Measurements from ENCODE around the gene CBLL1. TPM values are rescaled to one million over a fixed set of nuclear protein-coding genes. Genes with fewer than 3 reads are reported as not detected.

Gene CBLL1
- total RNA-seq, 1 donor from 2014 or later, result 23.8 TPM

DNA sequence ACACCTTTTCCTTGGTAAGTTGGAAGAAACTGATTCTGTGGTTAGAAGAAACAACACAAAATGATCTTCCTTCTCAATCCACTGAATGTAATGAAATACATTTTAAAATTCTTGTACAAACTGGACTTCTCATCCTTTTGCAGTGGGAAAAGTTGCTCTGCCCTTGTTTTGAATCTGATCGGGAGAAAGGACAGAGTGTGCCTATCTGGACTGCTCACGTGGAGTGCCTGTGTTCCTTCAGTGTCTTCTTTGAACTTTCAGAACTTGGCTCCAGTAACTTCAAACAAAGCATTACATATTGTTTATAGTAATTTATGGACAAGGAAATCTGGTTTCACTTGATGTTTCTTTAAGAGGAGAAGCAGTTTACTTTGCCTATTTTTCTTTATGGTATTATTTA lies 42.0 kb downstream of the CBLL1 start:
- Mint-ChIP-seq H3K27ac (ENCODE audit: unreplicated experiment) (no peak overlapping the region), H3K9me3 (ENCODE audit: unreplicated experiment) (no peaks in the 10 kb centered on the region), H3K36me3 (ENCODE audit: unreplicated experiment) (no peaks in the 10 kb centered on the region), H3K4me1 (ENCODE audit: unreplicated experiment) (no peaks in the 10 kb centered on the region), H3K27me3 (ENCODE audit: unreplicated experiment) (peaks cover 65% of the 10 kb centered on the region), H3K4me3 (ENCODE audit: unreplicated experiment) (no peak overlapping the region)
- TF ChIP-seq, protein P1, sequence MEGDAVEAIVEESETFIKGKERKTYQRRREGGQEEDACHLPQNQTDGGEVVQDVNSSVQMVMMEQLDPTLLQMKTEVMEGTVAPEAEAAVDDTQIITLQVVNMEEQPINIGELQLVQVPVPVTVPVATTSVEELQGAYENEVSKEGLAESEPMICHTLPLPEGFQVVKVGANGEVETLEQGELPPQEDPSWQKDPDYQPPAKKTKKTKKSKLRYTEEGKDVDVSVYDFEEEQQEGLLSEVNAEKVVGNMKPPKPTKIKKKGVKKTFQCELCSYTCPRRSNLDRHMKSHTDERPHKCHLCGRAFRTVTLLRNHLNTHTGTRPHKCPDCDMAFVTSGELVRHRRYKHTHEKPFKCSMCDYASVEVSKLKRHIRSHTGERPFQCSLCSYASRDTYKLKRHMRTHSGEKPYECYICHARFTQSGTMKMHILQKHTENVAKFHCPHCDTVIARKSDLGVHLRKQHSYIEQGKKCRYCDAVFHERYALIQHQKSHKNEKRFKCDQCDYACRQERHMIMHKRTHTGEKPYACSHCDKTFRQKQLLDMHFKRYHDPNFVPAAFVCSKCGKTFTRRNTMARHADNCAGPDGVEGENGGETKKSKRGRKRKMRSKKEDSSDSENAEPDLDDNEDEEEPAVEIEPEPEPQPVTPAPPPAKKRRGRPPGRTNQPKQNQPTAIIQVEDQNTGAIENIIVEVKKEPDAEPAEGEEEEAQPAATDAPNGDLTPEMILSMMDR (IDR thresholded peaks at IDR 0.05), result no peak
- no peak for DNase-seq (ENCODE audit: extremely low spot score, unreplicated experiment)

DNA sequence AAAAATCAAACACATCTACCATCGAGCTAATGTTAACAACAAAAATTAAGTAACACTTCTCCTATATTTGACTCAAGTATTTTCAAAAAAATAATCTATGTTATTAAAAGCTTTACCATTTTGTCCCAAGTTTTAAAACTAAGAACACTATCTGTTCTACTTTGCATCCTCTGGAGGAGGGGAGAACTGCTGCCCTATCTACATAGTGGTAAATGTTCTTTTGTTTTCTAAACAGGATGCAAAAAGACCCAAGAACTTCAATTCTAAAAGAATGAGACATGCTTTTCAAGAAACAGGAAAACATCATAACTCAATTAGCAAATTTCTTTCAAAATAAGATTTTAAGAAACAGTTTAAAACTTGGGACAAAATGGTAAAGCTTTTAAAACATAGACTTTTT lies 44.3 kb downstream of the CBLL1 start:
- Mint-ChIP-seq H3K9me3 (ENCODE audit: unreplicated experiment) (no peaks in the 10 kb centered on the region), H3K27me3 (ENCODE audit: unreplicated experiment) (peaks cover 57% of the 10 kb centered on the region)
- TF ChIP-seq, protein P1 (IDR thresholded peaks at IDR 0.05), result no peak

DNA sequence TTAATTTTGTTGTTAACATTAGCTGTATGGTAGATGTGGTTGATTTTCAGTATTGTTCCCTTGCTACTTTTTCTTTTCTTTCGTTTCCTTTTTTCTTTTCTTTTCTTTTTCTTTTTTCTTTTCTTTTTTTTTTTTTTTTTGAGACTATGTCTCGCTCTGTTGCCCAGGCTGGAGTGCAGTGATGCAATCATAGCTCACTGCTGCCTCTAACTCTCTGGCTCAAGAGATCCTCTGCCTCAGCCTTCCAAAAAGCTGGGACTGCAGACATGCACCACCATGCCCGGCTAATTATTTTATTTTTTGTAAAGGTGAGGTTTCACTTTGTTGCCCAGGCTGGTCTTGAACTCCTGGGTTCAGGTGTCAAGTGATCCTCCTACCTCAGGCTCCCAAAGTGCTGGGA lies 44.7 kb downstream of the CBLL1 start:
- Mint-ChIP-seq H3K9me3 (ENCODE audit: unreplicated experiment) (no peaks in the 10 kb centered on the region), H3K4me3 (ENCODE audit: unreplicated experiment) (no peak overlapping the region), H3K4me1 (ENCODE audit: unreplicated experiment) (no peaks in the 10 kb centered on the region), H3K27ac (ENCODE audit: unreplicated experiment) (no peak overlapping the region), H3K36me3 (ENCODE audit: unreplicated experiment) (no peaks in the 10 kb centered on the region), H3K27me3 (ENCODE audit: unreplicated experiment) (peaks cover 55% of the 10 kb centered on the region)
- TF ChIP-seq, protein P1 (IDR thresholded peaks at IDR 0.05), result no peak
- DNase-seq (ENCODE audit: extremely low spot score, unreplicated experiment), result no peak

More for the DNA sequence above, 44.3 kb downstream of the CBLL1 start:
- Mint-ChIP-seq H3K4me1 (ENCODE audit: unreplicated experiment) (no peaks in the 10 kb centered on the region), H3K4me3 (ENCODE audit: unreplicated experiment) (no peak overlapping the region), H3K36me3 (ENCODE audit: unreplicated experiment) (no peaks in the 10 kb centered on the region), H3K27ac (ENCODE audit: unreplicated experiment) (no peak overlapping the region)
- DNase-seq (ENCODE audit: extremely low spot score, unreplicated experiment), result no peak

DNA sequence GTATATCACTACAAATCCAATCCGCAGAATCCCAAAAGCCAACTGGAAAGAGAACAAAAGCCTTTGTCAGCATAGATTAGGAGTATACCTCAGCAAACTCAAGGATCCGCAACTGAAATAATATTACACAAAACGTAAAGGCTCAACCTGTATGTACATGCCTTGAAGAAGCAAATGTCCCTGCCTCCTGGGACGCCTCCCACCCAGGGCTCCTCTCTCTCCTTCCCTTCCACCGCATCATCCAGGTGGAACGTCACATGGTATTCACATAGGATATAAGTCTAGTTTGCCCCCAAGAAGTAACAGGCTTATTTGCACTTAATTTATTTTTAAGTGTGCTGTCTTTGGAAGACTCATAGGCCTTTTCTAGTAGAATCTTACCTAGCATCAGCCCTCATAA lies 45.7 kb downstream of the CBLL1 start:
- no peak overlapping the region for H3K27ac Mint-ChIP-seq (ENCODE audit: unreplicated experiment)
- H3K4me1 Mint-ChIP-seq (ENCODE audit: unreplicated experiment), result no peaks in the 10 kb centered on the region
- no peaks in the 10 kb centered on the region for H3K36me3 Mint-ChIP-seq (ENCODE audit: unreplicated experiment)

DNA sequence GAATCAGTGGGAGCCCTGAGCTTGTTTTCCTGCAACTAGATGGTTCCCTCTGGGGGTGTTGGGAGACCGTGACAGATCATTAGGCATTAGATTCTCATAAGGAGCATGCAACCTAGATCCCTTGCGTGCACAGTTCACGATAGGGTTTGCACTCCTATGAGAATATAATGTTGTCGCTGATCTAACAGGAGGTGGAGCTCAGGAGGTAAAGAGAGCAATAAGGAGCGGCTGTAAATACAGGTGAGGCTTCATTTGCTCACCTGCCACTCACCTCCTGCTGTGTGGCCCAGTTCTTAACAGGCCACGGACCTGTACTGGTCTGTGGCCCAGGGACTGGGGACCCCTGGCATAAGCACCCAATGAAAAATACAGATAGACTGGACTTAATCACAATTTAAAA lies 48.4 kb downstream of the CBLL1 start:
- Mint-ChIP-seq H3K27ac (ENCODE audit: unreplicated experiment) (no peak overlapping the region), H3K27me3 (ENCODE audit: unreplicated experiment) (peaks cover 59% of the 10 kb centered on the region), H3K36me3 (ENCODE audit: unreplicated experiment) (no peaks in the 10 kb centered on the region), H3K9me3 (ENCODE audit: unreplicated experiment) (no peaks in the 10 kb centered on the region), H3K4me3 (ENCODE audit: unreplicated experiment) (no peak overlapping the region), H3K4me1 (ENCODE audit: unreplicated experiment) (no peaks in the 10 kb centered on the region)
- no peak for DNase-seq (ENCODE audit: extremely low spot score, unreplicated experiment)
- TF ChIP-seq, protein P1 (IDR thresholded peaks at IDR 0.05), result no peak

More for the DNA sequence above, 45.7 kb downstream of the CBLL1 start:
- TF ChIP-seq, protein P1 (IDR thresholded peaks at IDR 0.05), result no peak
- DNase-seq (ENCODE audit: extremely low spot score, unreplicated experiment), result no peak
- Mint-ChIP-seq H3K9me3 (ENCODE audit: unreplicated experiment) (no peaks in the 10 kb centered on the region), H3K27me3 (ENCODE audit: unreplicated experiment) (peaks cover 64% of the 10 kb centered on the region), H3K4me3 (ENCODE audit: unreplicated experiment) (no peak overlapping the region)

Measured in osteocyte (in vitro differentiated cells).